Measurements from ENCODE around the gene SIRT7.

GRCh38 chr17:81931557-81932332 is 13.8 kb upstream of the SIRT7 start:
- TF ChIP-seq, protein P1, sequence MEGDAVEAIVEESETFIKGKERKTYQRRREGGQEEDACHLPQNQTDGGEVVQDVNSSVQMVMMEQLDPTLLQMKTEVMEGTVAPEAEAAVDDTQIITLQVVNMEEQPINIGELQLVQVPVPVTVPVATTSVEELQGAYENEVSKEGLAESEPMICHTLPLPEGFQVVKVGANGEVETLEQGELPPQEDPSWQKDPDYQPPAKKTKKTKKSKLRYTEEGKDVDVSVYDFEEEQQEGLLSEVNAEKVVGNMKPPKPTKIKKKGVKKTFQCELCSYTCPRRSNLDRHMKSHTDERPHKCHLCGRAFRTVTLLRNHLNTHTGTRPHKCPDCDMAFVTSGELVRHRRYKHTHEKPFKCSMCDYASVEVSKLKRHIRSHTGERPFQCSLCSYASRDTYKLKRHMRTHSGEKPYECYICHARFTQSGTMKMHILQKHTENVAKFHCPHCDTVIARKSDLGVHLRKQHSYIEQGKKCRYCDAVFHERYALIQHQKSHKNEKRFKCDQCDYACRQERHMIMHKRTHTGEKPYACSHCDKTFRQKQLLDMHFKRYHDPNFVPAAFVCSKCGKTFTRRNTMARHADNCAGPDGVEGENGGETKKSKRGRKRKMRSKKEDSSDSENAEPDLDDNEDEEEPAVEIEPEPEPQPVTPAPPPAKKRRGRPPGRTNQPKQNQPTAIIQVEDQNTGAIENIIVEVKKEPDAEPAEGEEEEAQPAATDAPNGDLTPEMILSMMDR (IDR thresholded peaks at IDR 0.05), result no peak
- TF ChIP-seq EP300 (IDR thresholded peaks at IDR 0.05) (no peak), POLR2AphosphoS5 (IDR thresholded peaks at IDR 0.05) (no peak), POLR2A (IDR thresholded peaks at IDR 0.05) (no peak)

Data from upper lobe of left lung (tissue), 4 donors.